Gastroesophageal sphincter (tissue), 3 donors: ENCODE measurements around the gene MAP10.

Source experiments
- CTCF ChIP-seq, 4 experiments: fragments of 200-600 bp in 2 of 4; fragments of 450-650 bp in 2 of 4; sonication (generic) in 1 of 4; IDR thresholded peaks; one replicate each; pipeline ENCODE4 v1.5.1; 2017 to 2019; ENCODE audit warnings: antibody characterized with exemption in 4 of 4, mild to moderate bottlenecking in 2 of 4, moderate library complexity in 2 of 4
- POLR2A ChIP-seq, 2 donors: fragments of 450-650 bp; IDR thresholded peaks; one replicate each; pipeline ENCODE4 v1.6.1; 2017; ENCODE audit warnings: antibody characterized with exemption in 2 of 2, mild to moderate bottlenecking in 2 of 2, moderate library complexity in 1 of 2
- POLR2AphosphoS5 ChIP-seq: sonication (generic); formaldehyde crosslinking; IDR thresholded peaks from one replicate; pipeline ENCODE4 v1.6.1; 2017; ENCODE audit warnings: antibody characterized with exemption

GRCh38 chr1:232816324-232816723, 11.1 kb downstream of the MAP10 start:
- TF ChIP-seq CTCF (IDR thresholded peaks at IDR 0.05), result no peak
- no peak for TF ChIP-seq POLR2A (IDR thresholded peaks at IDR 0.05)
- TF ChIP-seq POLR2AphosphoS5, result no peak
